ENCODE measurements around the gene RLF. TPM values are rescaled to one million over a fixed set of nuclear protein-coding genes. Genes with fewer than 3 reads are reported as not detected.

The RLF gene
- total and polyA plus RNA-seq, 7 donors: 2.4 to 27.6 (median 19.9) TPM

DNA sequence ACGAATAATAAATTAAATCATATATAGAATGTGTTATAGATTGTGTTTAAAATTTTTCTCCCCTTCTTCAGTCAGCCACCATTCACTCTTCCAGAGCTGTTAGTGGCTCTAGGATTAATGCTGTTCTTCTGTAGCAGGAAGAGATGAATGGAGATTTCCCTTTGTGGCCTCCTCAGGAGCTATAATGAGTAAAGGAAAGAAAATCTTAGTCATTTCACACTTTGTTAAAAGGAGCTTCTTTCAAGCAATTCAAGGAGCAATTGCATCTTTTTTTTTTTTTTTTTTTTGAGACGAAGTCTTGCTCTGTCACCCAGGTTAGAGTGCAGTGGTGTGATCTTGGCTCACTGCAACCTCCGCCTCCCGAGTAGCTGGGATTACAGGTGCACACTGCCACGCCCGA is 62.9 kb downstream of the RLF start:
- no peak overlapping the region for H3K4me3 ChIP-seq
- peaks cover 0 to 23% (median 0%) of the 10 kb centered on the region in 4 donors for H3K36me3 ChIP-seq
- 86 to 87% methylated on average over 6 of the region's 6 CpGs for WGBS, 2 donors

DNA sequence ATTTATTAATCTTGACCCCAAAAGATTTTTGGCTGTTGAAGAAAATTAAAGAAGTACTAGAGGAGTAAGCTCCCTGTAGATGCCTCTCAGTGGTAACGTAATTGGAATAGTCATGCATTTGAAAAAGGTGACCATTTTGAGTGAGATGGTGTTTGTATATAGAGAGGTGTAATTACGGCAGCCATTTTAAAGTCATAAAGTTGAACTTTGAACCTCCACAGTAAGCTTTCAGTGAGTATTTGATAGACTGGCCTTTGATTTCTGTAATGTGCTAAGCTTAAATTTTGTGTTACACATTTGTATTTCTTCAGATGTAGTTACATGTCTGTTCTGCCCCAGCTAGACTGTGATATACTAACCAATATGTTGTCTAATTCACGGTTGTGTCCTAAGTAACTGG is 65.0 kb downstream of the RLF start:
- no peak for TF ChIP-seq EP300 (IDR thresholded peaks at IDR 0.05)
- TF ChIP-seq, protein P1, sequence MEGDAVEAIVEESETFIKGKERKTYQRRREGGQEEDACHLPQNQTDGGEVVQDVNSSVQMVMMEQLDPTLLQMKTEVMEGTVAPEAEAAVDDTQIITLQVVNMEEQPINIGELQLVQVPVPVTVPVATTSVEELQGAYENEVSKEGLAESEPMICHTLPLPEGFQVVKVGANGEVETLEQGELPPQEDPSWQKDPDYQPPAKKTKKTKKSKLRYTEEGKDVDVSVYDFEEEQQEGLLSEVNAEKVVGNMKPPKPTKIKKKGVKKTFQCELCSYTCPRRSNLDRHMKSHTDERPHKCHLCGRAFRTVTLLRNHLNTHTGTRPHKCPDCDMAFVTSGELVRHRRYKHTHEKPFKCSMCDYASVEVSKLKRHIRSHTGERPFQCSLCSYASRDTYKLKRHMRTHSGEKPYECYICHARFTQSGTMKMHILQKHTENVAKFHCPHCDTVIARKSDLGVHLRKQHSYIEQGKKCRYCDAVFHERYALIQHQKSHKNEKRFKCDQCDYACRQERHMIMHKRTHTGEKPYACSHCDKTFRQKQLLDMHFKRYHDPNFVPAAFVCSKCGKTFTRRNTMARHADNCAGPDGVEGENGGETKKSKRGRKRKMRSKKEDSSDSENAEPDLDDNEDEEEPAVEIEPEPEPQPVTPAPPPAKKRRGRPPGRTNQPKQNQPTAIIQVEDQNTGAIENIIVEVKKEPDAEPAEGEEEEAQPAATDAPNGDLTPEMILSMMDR (IDR thresholded peaks at IDR 0.05): no peak
- TF ChIP-seq POLR2AphosphoS5 (IDR thresholded peaks at IDR 0.05): no peak
- TF ChIP-seq POLR2A (IDR thresholded peaks at IDR 0.05): no peak
- Histone ChIP-seq H3K27ac (no peak overlapping the region), H3K4me3 (no peak overlapping the region), H3K4me1 (no peaks in the 10 kb centered on the region), H3K36me3 (peaks cover 0 to 23% (median 0%) of the 10 kb centered on the region in 4 donors), H3K9me3 (no peaks in the 10 kb centered on the region), H3K27me3 (no peaks in the 10 kb centered on the region)
- intact Hi-C loops (cut with DNase I): no loop called here
- WGBS, 2 donors: 21 to 64% methylated on average over 3 of the region's 3 CpGs
- no peak for DNase-seq

More for the DNA sequence above, 62.9 kb downstream of the RLF start:
- TF ChIP-seq, protein P1 (IDR thresholded peaks at IDR 0.05): no peak
- TF ChIP-seq EP300 (IDR thresholded peaks at IDR 0.05) (no peak), POLR2AphosphoS5 (IDR thresholded peaks at IDR 0.05) (no peak), POLR2A (IDR thresholded peaks at IDR 0.05) (no peak)
- no peaks in the 10 kb centered on the region for H3K4me1 ChIP-seq
- no peaks in the 10 kb centered on the region for H3K9me3 ChIP-seq
- H3K27ac ChIP-seq: no peak overlapping the region
- no peaks in the 10 kb centered on the region for H3K27me3 ChIP-seq
- intact Hi-C loops (cut with DNase I): no loop called here
- DNase-seq: no peak

DNA sequence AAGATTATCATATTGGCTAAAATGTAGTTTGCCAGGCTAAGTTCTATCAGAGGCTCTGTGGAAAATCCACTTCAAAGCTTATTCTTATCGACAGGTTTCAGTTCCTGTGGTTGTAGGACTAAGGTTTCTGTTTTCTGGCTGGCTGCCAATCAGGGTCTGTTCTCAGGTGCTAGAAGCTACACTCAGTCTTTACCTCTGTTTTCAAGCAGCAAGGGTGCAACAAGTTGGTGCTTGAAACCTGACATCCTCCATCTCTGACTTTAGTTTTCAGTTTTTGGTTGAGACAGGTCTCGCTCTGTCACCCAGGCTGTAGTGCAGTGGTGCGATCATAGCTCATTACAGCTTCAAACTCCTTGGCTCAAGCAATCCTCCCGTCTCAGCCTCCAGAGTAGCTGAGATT is 71.3 kb downstream of the RLF start:
- H3K27ac ChIP-seq: no peak overlapping the region
- no peak overlapping the region for H3K4me3 ChIP-seq
- intact Hi-C loops (cut with DNase I): no loop called here
- H3K4me1 ChIP-seq: no peaks in the 10 kb centered on the region
- TF ChIP-seq, protein P1 (IDR thresholded peaks at IDR 0.05): no peak
- TF ChIP-seq POLR2A (IDR thresholded peaks at IDR 0.05) (no peak), EP300 (IDR thresholded peaks at IDR 0.05) (no peak), POLR2AphosphoS5 (IDR thresholded peaks at IDR 0.05) (no peak)
- DNase-seq: no peak
- 69 to 90% methylated on average over 4 of the region's 4 CpGs for WGBS, 2 donors
- no peaks in the 10 kb centered on the region for H3K27me3 ChIP-seq
- H3K9me3 ChIP-seq: no peaks in the 10 kb centered on the region
- peaks cover 0 to 62% (median 28%) of the 10 kb centered on the region in 4 donors for H3K36me3 ChIP-seq

DNA sequence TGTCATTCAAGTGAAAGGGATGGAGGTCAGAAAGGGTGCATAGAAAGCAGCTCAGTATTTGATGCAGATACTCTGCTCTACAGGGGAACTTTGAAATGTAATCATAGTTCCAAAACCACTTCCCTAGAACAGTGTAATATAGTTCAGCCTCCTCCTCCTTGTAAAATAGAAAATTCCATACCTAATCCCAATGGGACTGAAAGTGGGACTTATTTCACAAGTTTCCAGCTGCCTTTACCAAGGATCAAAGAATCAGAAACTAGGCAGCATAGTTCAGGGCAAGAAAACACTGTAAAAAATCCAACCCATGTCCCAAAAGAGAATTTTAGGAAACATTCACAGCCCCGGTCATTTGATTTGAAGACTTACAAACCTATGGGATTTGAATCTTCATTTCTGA is 78.4 kb downstream of the RLF start:
- Histone ChIP-seq H3K9me3 (no peaks in the 10 kb centered on the region), H3K36me3 (peaks cover 0 to 50% (median 22%) of the 10 kb centered on the region in 4 donors), H3K27ac (no peak overlapping the region), H3K27me3 (no peaks in the 10 kb centered on the region), H3K4me1 (no peaks in the 10 kb centered on the region), H3K4me3 (no peak overlapping the region)
- DNase-seq: no peak
- 99 to 100% methylated on average over 1 of the region's 1 CpG for WGBS, 2 donors
- TF ChIP-seq, protein P1 (IDR thresholded peaks at IDR 0.05): no peak
- TF ChIP-seq POLR2AphosphoS5 (IDR thresholded peaks at IDR 0.05): no peak
- TF ChIP-seq POLR2A (IDR thresholded peaks at IDR 0.05): no peak
- TF ChIP-seq EP300 (IDR thresholded peaks at IDR 0.05): no peak
- intact Hi-C loops (cut with DNase I): no loop called here

DNA sequence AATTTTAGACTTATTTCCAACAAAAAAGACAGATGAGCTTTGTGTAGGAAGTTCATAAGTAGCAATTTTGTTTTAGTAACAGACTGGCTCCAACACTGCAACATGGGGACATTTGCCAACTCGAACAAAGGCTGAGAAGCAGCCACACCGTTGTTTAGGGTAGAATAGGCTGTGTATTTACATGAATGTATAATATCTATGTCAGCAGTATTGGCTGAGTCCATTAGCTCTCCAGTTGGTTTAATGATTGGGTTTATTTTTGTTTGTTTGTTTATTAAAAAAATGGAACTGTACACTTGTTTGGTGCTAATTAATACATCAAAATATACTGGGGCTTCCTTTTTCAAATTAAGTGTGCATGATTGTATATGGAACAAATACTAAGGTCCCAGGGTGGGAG is 79.2 kb downstream of the RLF start:
- Histone ChIP-seq H3K27me3 (no peaks in the 10 kb centered on the region), H3K27ac (no peak overlapping the region), H3K36me3 (peaks cover 0 to 42% (median 22%) of the 10 kb centered on the region in 4 donors), H3K4me3 (no peak overlapping the region), H3K4me1 (no peaks in the 10 kb centered on the region), H3K9me3 (no peaks in the 10 kb centered on the region)
- 94 to 97% methylated on average over 2 of the region's 2 CpGs for WGBS, 2 donors
- TF ChIP-seq EP300 (IDR thresholded peaks at IDR 0.05): no peak
- TF ChIP-seq POLR2A (IDR thresholded peaks at IDR 0.05): no peak
- intact Hi-C loops (cut with DNase I): no loop called here
- DNase-seq: no peak
